Pulmonary artery endothelial cell (primary cell): ENCODE measurements around the gene STK32B. TPM values are rescaled to one million over a fixed set of nuclear protein-coding genes. Genes with fewer than 3 reads are reported as not detected.
"Not testable (repeated sequence)": the region's sequence is repeated elsewhere in the genome, so short reads cannot be mapped to it uniquely, and the experiment has no call there.

Experiments
- DNase-seq: peaks from one replicate; pipeline ENCODE4 v3.0.0-alpha.2; 2011; ENCODE audit warnings: low read depth, low spot score
- total RNA-seq: library from RNA; depleted of rRNA; stranded (reverse); fragments of >200 nt; gene quantifications from 2 replicates; pipeline ENCODE4 v1.2.3, GENCODE V29; 2014

STK32B gene
- total RNA-seq, 1 donor from 2014 or later, result 12.4 TPM

- DNase-seq, result no peak
These were observed 153.5 kb downstream of the STK32B start for GRCh38 chr4:5204781-5205180.

GRCh38 chr4:5206016-5206790 is 154.9 kb downstream of the STK32B start:
- DNase-seq, result no peak

- DNase-seq, result no peak
These were observed 158.6 kb downstream of the STK32B start for GRCh38 chr4:5209862-5210261.

GRCh38 chr4:5211282-5211839 is 160.1 kb downstream of the STK32B start:
- DNase-seq, result no peak

GRCh38 chr4:5212255-5213013 is 161.2 kb downstream of the STK32B start:
- no peak for DNase-seq

GRCh38 chr4:5213087-5213595 is 161.9 kb downstream of the STK32B start:
- no peak for DNase-seq

- no peak for DNase-seq
These were observed 164.0 kb downstream of the STK32B start for GRCh38 chr4:5215321-5215720.

GRCh38 chr4:5217421-5217820 is 166.1 kb downstream of the STK32B start:
- DNase-seq, result no peak

- DNase-seq, result no peak
These were observed 167.2 kb downstream of the STK32B start for GRCh38 chr4:5218376-5219069.

- no peak for DNase-seq
These were observed 168.7 kb downstream of the STK32B start for GRCh38 chr4:5220028-5220427.

GRCh38 chr4:5222047-5222446 is 170.8 kb downstream of the STK32B start:
- DNase-seq, result no peak

GRCh38 chr4:5222951-5223350 is 171.7 kb downstream of the STK32B start:
- no peak for DNase-seq

- no peak for DNase-seq
These were observed 173.1 kb downstream of the STK32B start for GRCh38 chr4:5224340-5224739.

GRCh38 chr4:5232549-5232948 is 181.3 kb downstream of the STK32B start:
- DNase-seq, result no peak

- no peak for DNase-seq
These were observed 185.9 kb downstream of the STK32B start for GRCh38 chr4:5237086-5237660.

- DNase-seq, result no peak
These were observed 186.9 kb downstream of the STK32B start for GRCh38 chr4:5238173-5238572.

GRCh38 chr4:5247061-5247460 is 195.8 kb downstream of the STK32B start:
- DNase-seq, result not testable (repeated sequence)

GRCh38 chr4:5247735-5248134 is 196.5 kb downstream of the STK32B start:
- no peak for DNase-seq

- no peak for DNase-seq
These were observed 198.4 kb downstream of the STK32B start for GRCh38 chr4:5249727-5250126.

GRCh38 chr4:5250536-5250935 is 199.3 kb downstream of the STK32B start:
- DNase-seq, result not testable (repeated sequence)

- DNase-seq, result no peak
These were observed 205.1 kb downstream of the STK32B start for GRCh38 chr4:5256421-5256820.
